GM12878 (cell line): Measurements from ENCODE around the gene VASP. TPM values are rescaled to one million over a fixed set of nuclear protein-coding genes. Genes with fewer than 3 reads are reported as not detected.

Experiments used
- ATAC-seq: fragments of 200-7000 bp; cut with Tn5 transposase; 3 replicates; pipeline ENCODE4 v1.9.1; 2020; ENCODE audit warnings: mild to moderate bottlenecking, moderate library complexity
- BruUV-seq: library from RNA; stranded (reverse); fragments of 400-500 nt; replicated peaks from 2 replicates; lab custom pipeline; 2021; lab: Mats Ljungman, UMichigan
- CTCF ChIA-PET: fragments of 300-600 bp; sonication (Branson Sonifier 250); formaldehyde crosslinking; extraction: SDS; loops from one replicate; lab custom pipeline; 2021; ENCODE audit warnings: inconsistent platforms; lab: Yijun Ruan, JAX
- POLR2A ChIA-PET: fragments of 350-600 bp; formaldehyde crosslinking; extraction: SDS; loops from one replicate; lab custom pipeline; 2021; ENCODE audit warnings: inconsistent platforms; lab: Charles Lee
- RAD21 ChIA-PET: fragments of 300-600 bp; sonication (Branson Sonifier 250); formaldehyde crosslinking; loops from one replicate; lab custom pipeline; 2023; ENCODE audit warnings: antibody characterized with exemption; ENCODE audit not compliant: unreplicated experiment; lab: Charles Lee
- SMC1A ChIA-PET: fragments of 300-600 bp; sonication (Branson Sonifier 250); formaldehyde crosslinking; loops from one replicate; lab custom pipeline; 2023; ENCODE audit not compliant: unreplicated experiment, uncharacterized antibody; lab: Charles Lee
- DNase-seq: peaks from one replicate; pipeline ENCODE4 v3.0.0-alpha.2; 2011; ENCODE audit warnings: low read depth, low spot score
- FAIRE-seq: peaks from 3 replicates; lab custom pipeline; 2011; peaks lifted over from hg19 to GRCh38; lab: Jason Lieb, UNC
- H2AFZ ChIP-seq: 2 replicates; pipeline ENCODE4 v1.6.0; 2011; ENCODE audit warnings: low read depth, low read length, control low read depth; ENCODE audit not compliant: control insufficient read depth
- H3K27ac ChIP-seq: 2 replicates; pipeline ENCODE4 v1.5.1; 2011; ENCODE audit warnings: control low read depth; ENCODE audit not compliant: control insufficient read depth, insufficient read depth
- H3K27me3 ChIP-seq, 2 experiments: replicated peaks in 1 of 2; 2 replicates each; pipeline versions ENCODE4 v1.6.0 to v1.6.1; 2011; ENCODE audit warnings: low read length in 1 of 2; ENCODE audit not compliant: control insufficient read depth in 2 of 2, insufficient read depth in 2 of 2
- H3K36me3 ChIP-seq, 2 experiments: 2 replicates each; pipeline ENCODE4 v1.5.1; 2011; ENCODE audit warnings: low read length in 1 of 2; ENCODE audit not compliant: control insufficient read depth in 2 of 2, insufficient read depth in 2 of 2
- H3K4me1 ChIP-seq: 2 replicates; pipeline ENCODE4 v1.6.1; 2011; ENCODE audit warnings: mild to moderate bottlenecking, low read length, moderate library complexity, mixed read lengths; ENCODE audit not compliant: control insufficient read depth, insufficient read depth
- H3K4me2 ChIP-seq: 2 replicates; pipeline ENCODE4 v1.6.0; 2011; ENCODE audit warnings: control low read depth; ENCODE audit not compliant: control insufficient read depth, insufficient read depth
- H3K4me3 ChIP-seq: fragments of 200-600 bp; sonication (generic); 2 replicates; pipeline ENCODE4 v1.5.1; 2016
- H3K79me2 ChIP-seq: 2 replicates; pipeline ENCODE4 v1.6.0; 2011; ENCODE audit warnings: low read length; ENCODE audit not compliant: control insufficient read depth, insufficient read depth
- H3K9ac ChIP-seq: 2 replicates; pipeline ENCODE4 v1.8.0; 2011; ENCODE audit warnings: low read length, control low read depth, mixed read lengths; ENCODE audit not compliant: control insufficient read depth, insufficient read depth
- H3K9me3 ChIP-seq: replicated peaks from 3 replicates; pipeline ENCODE4 v1.5.1; 2011; ENCODE audit warnings: mild to moderate bottlenecking, low read length; ENCODE audit not compliant: control insufficient read depth, insufficient read depth
- H4K20me1 ChIP-seq: 2 replicates; pipeline ENCODE4 v1.6.0; 2011; ENCODE audit not compliant: control insufficient read depth, insufficient read depth
- ESRRA ChIP-seq: IDR thresholded peaks from 2 replicates; pipeline ENCODE4 v1.6.1; 2012; ENCODE audit warnings: mild to moderate bottlenecking, low read length, improper control_type of control experiment
- LARP7 ChIP-seq: fragments of 450-650 bp; IDR thresholded peaks from 2 replicates; pipeline ENCODE4 v1.6.1; 2017; ENCODE audit warnings: mild to moderate bottlenecking
- NBN ChIP-seq: fragments of 450-650 bp; IDR thresholded peaks from 2 replicates; pipeline ENCODE4 v1.6.1; 2016
- NFXL1 ChIP-seq: fragments of 450-650 bp; IDR thresholded peaks from 2 replicates; pipeline ENCODE4 v1.6.1; 2017; ENCODE audit warnings: antibody characterized with exemption, mild to moderate bottlenecking, borderline replicate concordance
- NR2F1 ChIP-seq: fragments of 450-650 bp; conservative IDR thresholded peaks from 2 replicates; pipeline ENCODE4 v1.6.1; 2017; ENCODE audit warnings: mild to moderate bottlenecking
- RAD21 ChIP-seq: IDR thresholded peaks from 2 replicates; pipeline ENCODE4 v1.6.1; 2011; ENCODE audit warnings: mild to moderate bottlenecking, low read depth, low read length, moderate library complexity; ENCODE audit not compliant: insufficient read depth
- RB1 ChIP-seq: fragments of 450-650 bp; formaldehyde crosslinking; IDR thresholded peaks from 2 replicates; pipeline ENCODE4 v1.6.1; 2017; ENCODE audit warnings: mild to moderate bottlenecking, borderline replicate concordance
- SMARCA5 ChIP-seq: fragments of 450-650 bp; IDR thresholded peaks from 2 replicates; pipeline ENCODE4 v1.6.1; 2017; ENCODE audit warnings: mild to moderate bottlenecking
- SMC3 ChIP-seq: IDR thresholded peaks from 2 replicates; pipeline ENCODE4 v1.6.1; 2011; ENCODE audit warnings: low read length, improper control_type of control experiment, borderline replicate concordance
- SP1 ChIP-seq: IDR thresholded peaks from one replicate; pipeline ENCODE4 v1.6.1; 2011; ENCODE audit warnings: low read depth, low read length
- SPI1 ChIP-seq: IDR thresholded peaks from 2 replicates; pipeline ENCODE4 v1.6.1; 2011; ENCODE audit warnings: low read depth, mild to moderate bottlenecking, low read length, moderate library complexity, borderline replicate concordance; ENCODE audit not compliant: insufficient read depth
- SREBF1 ChIP-seq: IDR thresholded peaks from 2 replicates; pipeline ENCODE4 v1.6.1; 2012; ENCODE audit warnings: mild to moderate bottlenecking, low read length
- YY1 ChIP-seq: IDR thresholded peaks from 2 replicates; pipeline ENCODE4 v1.6.1; 2011; ENCODE audit warnings: low read depth, mild to moderate bottlenecking, low read length
- ZNF207 ChIP-seq: fragments of 450-650 bp; IDR thresholded peaks from 2 replicates; pipeline ENCODE4 v1.6.1; 2014; ENCODE audit warnings: antibody characterized with exemption, mild to moderate bottlenecking, borderline replicate concordance
- WGBS: methylation state at CpG from one replicate; pipeline ENCODE4 v1.1.6; 2016; ENCODE audit warnings: low lambda C conversion rate; ENCODE audit not compliant: insufficient replicate concordance, insufficient coverage; ENCODE audit errors: missing lambda C conversion rate; 5-methylcytosine and 5-hydroxymethylcytosine counted together
- in situ Hi-C: fragments of 300-500 bp; cut with MboI; formaldehyde crosslinking; loops from 9 replicates; pipeline ENCODE4 v1.14.3; 2018; ENCODE audit warnings: mixed read lengths
- intact Hi-C: fragments of 100-400 bp; cut with micrococcal nuclease; formaldehyde crosslinking; loops from one replicate; pipeline ENCODE4 v1.14.2; 2022; ENCODE audit not compliant: unreplicated experiment
- polyA plus RNA-seq, 11 experiments: library from polyadenylated mRNA; depleted of rRNA in 4 of 11; unstranded in 6 of 11; stranded (reverse) in 5 of 11; fragments of >200 nt; fragmentation: Nextera tagmentation in 4 of 11; fragmentation: Illumina TruSeq in 1 of 11; extraction: Ambion mirVana in 4 of 11; extraction: Trizol in 1 of 11; gene quantifications; 1 replicate in 1 of 11; 2 replicates in 10 of 11; pipeline versions ENCODE4 v1.2.1 to v1.2.3, GENCODE V29; 2011 to 2016; ENCODE audit warnings: inconsistent platforms in 2 of 11, missing spikeins in 2 of 11, low read depth in 1 of 11
- total RNA-seq, 4 experiments: library from RNA; depleted of rRNA in 3 of 4; stranded (reverse); fragments of >200 nt in 3 of 4; fragmentation: Illumina TruSeq in 1 of 4; extraction: Trizol in 1 of 4; gene quantifications; 2 replicates each; pipeline versions ENCODE4 v1.2.1 to v1.2.3, GENCODE V29; 2013 to 2021
- TF ChIP-seq, protein P1 (sequence below): fragments of 450-650 bp; IDR thresholded peaks from 2 replicates; pipeline ENCODE4 v1.6.1; 2016; ENCODE audit warnings: mild to moderate bottlenecking
- TF ChIP-seq, protein P2 (sequence below), 3 experiments: IDR thresholded peaks in 2 of 3; conservative IDR thresholded peaks in 1 of 3; 2 replicates each; pipeline ENCODE4 v1.5.1; 2011; ENCODE audit warnings: low read depth in 3 of 3, low read length in 3 of 3, mild to moderate bottlenecking in 3 of 3, control low read depth in 2 of 3, moderate library complexity in 2 of 3, inconsistent platforms in 1 of 3, mixed read lengths in 1 of 3; ENCODE audit not compliant: control insufficient read depth in 2 of 3, insufficient read depth in 1 of 3; ENCODE audit errors: extremely low read depth in 1 of 3
- TF ChIP-seq, protein P3 (sequence below): fragments of 450-650 bp; IDR thresholded peaks from 2 replicates; pipeline ENCODE4 v1.6.1; 2017; ENCODE audit warnings: mild to moderate bottlenecking

The VASP gene
- total and polyA plus RNA-seq, 10 of the 15 experiments (the other 5 are each of a cell fraction or from before 2014, with no cell fraction given): 19.5 to 298 (median 84.8) TPM

DNA sequence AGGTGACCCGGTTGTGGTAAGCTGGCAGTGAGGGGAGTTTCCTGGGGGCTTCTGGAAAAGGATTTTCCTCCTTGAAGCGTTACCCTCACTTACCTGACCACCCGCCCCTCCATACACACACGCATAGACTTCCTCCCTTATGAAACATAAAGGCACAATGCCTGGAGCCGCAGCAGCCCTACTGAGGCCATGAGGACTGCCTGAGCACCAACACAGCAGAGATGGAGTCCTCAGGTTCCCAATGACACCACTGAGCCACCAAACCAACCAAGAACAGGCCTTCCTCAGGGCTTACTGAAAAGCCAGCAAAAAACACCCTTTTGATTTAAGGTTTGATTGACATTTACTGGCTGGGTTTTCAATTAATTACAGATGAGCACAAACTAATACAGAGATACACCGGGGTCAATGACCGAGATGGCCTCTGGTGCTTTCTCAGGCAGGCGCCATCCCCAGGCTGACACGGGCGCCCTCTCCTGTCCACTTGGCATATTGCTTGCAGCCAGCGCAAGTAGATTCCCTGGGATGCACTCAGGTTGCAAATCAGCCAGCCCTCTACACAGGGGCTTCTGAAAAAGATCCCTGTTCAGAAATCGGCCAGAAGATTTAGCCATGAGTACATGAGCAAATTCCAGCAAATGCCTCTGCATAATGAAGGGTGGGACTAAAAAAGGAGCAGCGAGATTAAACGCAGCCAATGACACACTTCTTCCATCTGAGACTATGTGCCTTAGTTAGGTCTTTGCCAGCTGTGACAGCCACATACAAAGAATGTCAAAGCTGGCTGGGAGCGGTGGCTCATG lies 62.5 kb downstream of the VASP start:
- H4K20me1 ChIP-seq: no peaks in the 10 kb centered on the region
- DNase-seq (no peak), ATAC-seq (peak; percentile 97), FAIRE-seq (peak; percentile 85)
- H3K4me2 ChIP-seq: no peak overlapping the region
- H3K27ac ChIP-seq: no peak overlapping the region
- peaks cover 1% of the 10 kb centered on the region; the same call in 1 of the 2 replicates for H3K4me1 ChIP-seq
- CTCF ChIA-PET: interaction anchor here (0.6 to 2.3 kb wide), 6 partner anchors 12 to 84 kb away, joined by 3 to 9 read pairs (median 4); no protein-coding TSS in a partner anchor
- RAD21 ChIA-PET: interaction anchor here (1.2 to 1.5 kb wide), 2 partner anchors 75 to 131 kb away, joined by 3 to 4 read pairs; no protein-coding TSS in a partner anchor
- intact Hi-C loops (loop anchor here (5.0 kb wide), 1 partner anchor 73 kb away; the partner anchor contains the start of genes PPM1N and RTN2), in situ Hi-C loops (no loop called here)
- no peak overlapping the region for H3K4me3 ChIP-seq
- TF ChIP-seq, protein P1, sequence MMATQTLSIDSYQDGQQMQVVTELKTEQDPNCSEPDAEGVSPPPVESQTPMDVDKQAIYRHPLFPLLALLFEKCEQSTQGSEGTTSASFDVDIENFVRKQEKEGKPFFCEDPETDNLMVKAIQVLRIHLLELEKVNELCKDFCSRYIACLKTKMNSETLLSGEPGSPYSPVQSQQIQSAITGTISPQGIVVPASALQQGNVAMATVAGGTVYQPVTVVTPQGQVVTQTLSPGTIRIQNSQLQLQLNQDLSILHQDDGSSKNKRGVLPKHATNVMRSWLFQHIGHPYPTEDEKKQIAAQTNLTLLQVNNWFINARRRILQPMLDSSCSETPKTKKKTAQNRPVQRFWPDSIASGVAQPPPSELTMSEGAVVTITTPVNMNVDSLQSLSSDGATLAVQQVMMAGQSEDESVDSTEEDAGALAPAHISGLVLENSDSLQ: peak; percentile 59
- TF ChIP-seq, protein P2, sequence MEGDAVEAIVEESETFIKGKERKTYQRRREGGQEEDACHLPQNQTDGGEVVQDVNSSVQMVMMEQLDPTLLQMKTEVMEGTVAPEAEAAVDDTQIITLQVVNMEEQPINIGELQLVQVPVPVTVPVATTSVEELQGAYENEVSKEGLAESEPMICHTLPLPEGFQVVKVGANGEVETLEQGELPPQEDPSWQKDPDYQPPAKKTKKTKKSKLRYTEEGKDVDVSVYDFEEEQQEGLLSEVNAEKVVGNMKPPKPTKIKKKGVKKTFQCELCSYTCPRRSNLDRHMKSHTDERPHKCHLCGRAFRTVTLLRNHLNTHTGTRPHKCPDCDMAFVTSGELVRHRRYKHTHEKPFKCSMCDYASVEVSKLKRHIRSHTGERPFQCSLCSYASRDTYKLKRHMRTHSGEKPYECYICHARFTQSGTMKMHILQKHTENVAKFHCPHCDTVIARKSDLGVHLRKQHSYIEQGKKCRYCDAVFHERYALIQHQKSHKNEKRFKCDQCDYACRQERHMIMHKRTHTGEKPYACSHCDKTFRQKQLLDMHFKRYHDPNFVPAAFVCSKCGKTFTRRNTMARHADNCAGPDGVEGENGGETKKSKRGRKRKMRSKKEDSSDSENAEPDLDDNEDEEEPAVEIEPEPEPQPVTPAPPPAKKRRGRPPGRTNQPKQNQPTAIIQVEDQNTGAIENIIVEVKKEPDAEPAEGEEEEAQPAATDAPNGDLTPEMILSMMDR (IDR thresholded peaks at IDR 0.05 in 2 of 3, conservative IDR thresholded peaks at IDR 0.05 in 1 of 3; ENCODE audit: control insufficient read depth in 2 of 3, extremely low read depth in 1 of 3, insufficient read depth in 1 of 3, low read depth in 3 of 3, low read length in 3 of 3): peak; percentile 81 to 89 (median 87); a peak in 5 of 6 replicates
- 0 out of 2 replicates have a peak, but pooled peaks have one; percentile 20 for TF ChIP-seq NBN
- TF ChIP-seq SREBF1: no peak
- TF ChIP-seq NFXL1: no peak
- TF ChIP-seq ESRRA: no peak
- TF ChIP-seq SPI1: no peak
- peak; percentile 82 for TF ChIP-seq RAD21
- TF ChIP-seq SMC3: peak; percentile 70; the same call in 1 of the 2 replicates
- peak; percentile 26; the same call in 1 of the 2 replicates for TF ChIP-seq RB1
- peak; percentile 73 for TF ChIP-seq NR2F1
- TF ChIP-seq YY1: peak; percentile 83
- TF ChIP-seq SMARCA5: 0 out of 2 replicates have a peak, but pooled peaks have one; percentile 27
- no peak for TF ChIP-seq SP1
- no peak for TF ChIP-seq LARP7
- TF ChIP-seq ZNF207: 0 out of 2 replicates have a peak, but pooled peaks have one; percentile 51
- TF ChIP-seq, protein P3, sequence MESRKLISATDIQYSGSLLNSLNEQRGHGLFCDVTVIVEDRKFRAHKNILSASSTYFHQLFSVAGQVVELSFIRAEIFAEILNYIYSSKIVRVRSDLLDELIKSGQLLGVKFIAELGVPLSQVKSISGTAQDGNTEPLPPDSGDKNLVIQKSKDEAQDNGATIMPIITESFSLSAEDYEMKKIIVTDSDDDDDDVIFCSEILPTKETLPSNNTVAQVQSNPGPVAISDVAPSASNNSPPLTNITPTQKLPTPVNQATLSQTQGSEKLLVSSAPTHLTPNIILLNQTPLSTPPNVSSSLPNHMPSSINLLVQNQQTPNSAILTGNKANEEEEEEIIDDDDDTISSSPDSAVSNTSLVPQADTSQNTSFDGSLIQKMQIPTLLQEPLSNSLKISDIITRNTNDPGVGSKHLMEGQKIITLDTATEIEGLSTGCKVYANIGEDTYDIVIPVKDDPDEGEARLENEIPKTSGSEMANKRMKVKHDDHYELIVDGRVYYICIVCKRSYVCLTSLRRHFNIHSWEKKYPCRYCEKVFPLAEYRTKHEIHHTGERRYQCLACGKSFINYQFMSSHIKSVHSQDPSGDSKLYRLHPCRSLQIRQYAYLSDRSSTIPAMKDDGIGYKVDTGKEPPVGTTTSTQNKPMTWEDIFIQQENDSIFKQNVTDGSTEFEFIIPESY: 0 out of 2 replicates have a peak, but pooled peaks have one; percentile 35
- SMC1A ChIA-PET: no interaction called here
- no peaks in the 10 kb centered on the region; the same call in 2 of the 3 replicates for H3K9me3 ChIP-seq
- POLR2A ChIA-PET: no interaction called here
- no peak overlapping the region for H3K9ac ChIP-seq
- H3K79me2 ChIP-seq: peaks cover 17% of the 10 kb centered on the region
- BruUV-seq: no TSS peak
- WGBS: 44% methylated on average over 15 of the region's 15 CpGs
- no peaks in the 10 kb centered on the region for H3K27me3 ChIP-seq
- no peak overlapping the region for H2AFZ ChIP-seq
- no peaks in the 10 kb centered on the region; a peak in 2 of 4 replicates for H3K36me3 ChIP-seq
